Measurements from ENCODE around the gene RARRES2.
"Not testable (repeated sequence)": the region's sequence is repeated elsewhere in the genome, so short reads cannot be mapped to it uniquely, and the experiment has no call there.

The RARRES2 gene

DNA sequence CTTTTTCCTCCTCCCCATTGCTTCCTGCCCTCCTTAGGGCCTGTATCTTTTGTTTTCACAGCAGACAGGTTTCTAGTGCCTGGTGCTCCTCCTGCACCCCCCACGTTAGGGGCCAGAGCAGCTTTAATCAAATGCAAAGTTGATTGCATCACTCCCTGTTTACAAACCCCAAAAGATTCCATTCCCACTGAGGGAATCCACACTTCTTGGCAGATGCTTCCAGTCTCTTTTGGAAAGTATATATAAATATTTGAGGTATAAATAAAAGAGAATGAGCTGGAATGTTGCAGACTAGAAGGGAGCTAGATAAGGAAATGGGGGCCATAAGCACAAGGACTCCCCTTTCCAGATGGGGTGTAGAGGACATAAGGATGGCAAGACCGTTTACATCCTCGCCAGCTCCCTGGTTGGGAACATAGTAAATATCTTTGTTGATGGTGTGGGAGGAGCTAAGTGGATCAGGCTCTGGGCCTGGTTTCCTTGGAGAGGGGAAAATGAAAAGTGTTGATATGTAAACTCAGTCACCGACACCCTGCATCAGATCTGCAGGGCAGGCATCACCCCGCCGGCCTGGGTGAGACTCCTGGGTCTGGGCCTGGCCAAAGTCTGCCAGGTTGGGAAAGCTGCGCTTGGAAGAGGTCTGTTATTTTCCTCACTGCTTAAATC, 6.2 kb downstream of the RARRES2 start:
- no peak for DNase-seq

DNA sequence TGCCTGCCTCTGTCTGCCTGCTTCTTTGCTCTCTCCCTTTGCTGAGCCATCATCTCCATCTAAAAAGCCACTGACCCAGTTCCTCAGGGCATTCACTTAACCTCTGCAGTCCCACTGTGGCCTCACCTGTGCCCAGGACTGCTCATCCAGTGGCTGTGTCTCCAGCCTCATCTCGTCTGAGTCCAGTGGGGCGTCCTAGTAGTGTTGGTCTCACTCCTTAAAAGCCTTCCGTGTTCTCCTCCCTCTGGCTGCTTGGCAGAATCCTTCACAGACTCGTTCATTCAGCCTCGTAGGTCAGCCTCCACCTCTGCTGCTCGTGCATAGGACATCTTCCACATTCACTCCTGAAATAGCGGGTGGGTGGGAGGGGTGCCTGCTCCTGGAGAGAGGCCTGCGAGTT, 7.3 kb downstream of the RARRES2 start:
- no peak for DNase-seq

- no peak for DNase-seq
Measured at GRCh38 chr7:150333659-150334058, 7.8 kb downstream of the RARRES2 start.

- no peak for DNase-seq
Measured at GRCh38 chr7:150332852-150333635, 8.4 kb downstream of the RARRES2 start.

- DNase-seq: no peak
Measured at GRCh38 chr7:150330211-150330885, 11.1 kb downstream of the RARRES2 start.

GRCh38 chr7:150329331-150330120, 11.9 kb downstream of the RARRES2 start:
- DNase-seq: no peak

DNA sequence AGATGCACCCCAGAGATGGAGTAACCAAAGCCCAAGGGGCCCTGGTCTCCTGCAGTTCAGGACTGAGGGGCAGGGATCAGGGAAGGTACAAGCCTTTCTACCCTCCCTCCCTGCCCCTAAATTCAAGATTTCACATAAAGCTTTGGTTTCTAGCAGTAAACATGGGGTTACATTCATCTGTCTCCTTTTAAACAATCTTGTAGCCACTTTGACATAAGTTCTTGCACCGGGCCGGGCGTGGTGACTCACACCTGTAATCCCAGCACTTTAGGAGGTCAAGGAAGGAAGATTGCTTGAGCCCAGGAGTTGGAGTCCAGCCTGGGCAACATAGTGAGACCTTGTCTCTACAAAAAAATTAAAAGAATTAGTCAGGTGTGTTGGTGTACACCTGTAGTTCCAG, 14.1 kb downstream of the RARRES2 start:
- DNase-seq: no peak

DNA sequence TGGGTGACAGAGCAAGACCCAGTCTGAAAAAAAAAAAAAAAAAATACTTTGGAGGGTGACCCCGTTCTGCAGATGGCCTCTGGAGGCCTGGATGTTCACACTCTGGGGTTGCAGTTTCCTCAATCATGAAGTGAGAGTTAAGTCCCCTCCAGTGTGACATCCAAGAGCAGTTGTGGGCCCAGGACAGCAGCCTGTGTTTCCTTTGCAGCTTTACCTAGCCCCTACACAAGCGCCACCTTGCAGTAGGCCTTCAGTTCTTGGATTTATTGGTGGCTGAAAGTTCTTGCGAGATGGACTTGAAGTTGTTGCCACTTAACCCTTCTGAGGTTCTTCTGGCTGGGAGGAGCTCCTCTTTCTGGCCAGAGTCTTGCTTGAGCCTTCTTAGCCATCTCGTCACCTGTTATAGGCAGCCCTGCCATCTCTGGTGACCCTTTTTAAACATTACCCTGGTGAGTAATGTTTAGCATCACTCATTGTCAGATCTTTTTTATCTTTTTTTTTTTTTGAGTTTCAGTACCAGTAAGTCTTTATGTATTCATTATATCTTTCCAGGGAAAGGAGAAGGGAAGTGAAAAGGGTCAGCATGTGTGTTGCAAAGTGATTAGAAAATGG, 14.7 kb downstream of the RARRES2 start:
- DNase-seq: no peak

- DNase-seq: no peak
Measured at GRCh38 chr7:150325901-150326300, 15.5 kb downstream of the RARRES2 start.

GRCh38 chr7:150325110-150325611, 16.3 kb downstream of the RARRES2 start:
- DNase-seq: no peak

DNA sequence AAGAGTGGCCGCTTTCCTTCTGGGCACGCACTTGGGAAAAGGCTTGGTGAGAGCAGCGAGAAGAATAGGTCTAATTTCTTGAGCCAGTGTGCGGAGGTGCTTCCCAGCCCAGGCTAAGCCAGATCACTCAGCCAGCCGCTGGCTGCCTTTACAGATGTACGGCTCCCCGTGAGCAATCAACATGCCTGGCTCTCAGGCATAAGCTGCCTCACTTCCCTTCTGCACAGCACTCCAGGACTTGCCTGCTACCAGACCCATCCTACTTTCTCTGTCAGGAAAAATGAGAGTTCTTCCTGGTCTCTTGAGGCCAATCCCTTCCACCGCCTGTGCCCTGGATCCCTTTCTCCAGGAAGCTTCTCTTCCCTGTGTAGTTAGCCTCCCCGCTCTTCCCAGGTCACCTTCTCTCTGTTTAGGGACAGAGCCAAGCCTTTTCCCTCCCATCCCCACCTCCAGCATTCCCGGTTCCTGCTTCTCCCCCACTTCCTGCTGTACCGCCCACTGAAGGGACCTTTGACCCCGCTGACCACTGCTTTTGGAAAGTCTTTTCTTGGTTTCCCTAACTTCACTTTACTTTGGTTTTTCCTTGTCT, 17.0 kb downstream of the RARRES2 start:
- peak; percentile 15 for DNase-seq

GRCh38 chr7:150323682-150324372, 17.6 kb downstream of the RARRES2 start:
- DNase-seq: peak; percentile 56

DNA sequence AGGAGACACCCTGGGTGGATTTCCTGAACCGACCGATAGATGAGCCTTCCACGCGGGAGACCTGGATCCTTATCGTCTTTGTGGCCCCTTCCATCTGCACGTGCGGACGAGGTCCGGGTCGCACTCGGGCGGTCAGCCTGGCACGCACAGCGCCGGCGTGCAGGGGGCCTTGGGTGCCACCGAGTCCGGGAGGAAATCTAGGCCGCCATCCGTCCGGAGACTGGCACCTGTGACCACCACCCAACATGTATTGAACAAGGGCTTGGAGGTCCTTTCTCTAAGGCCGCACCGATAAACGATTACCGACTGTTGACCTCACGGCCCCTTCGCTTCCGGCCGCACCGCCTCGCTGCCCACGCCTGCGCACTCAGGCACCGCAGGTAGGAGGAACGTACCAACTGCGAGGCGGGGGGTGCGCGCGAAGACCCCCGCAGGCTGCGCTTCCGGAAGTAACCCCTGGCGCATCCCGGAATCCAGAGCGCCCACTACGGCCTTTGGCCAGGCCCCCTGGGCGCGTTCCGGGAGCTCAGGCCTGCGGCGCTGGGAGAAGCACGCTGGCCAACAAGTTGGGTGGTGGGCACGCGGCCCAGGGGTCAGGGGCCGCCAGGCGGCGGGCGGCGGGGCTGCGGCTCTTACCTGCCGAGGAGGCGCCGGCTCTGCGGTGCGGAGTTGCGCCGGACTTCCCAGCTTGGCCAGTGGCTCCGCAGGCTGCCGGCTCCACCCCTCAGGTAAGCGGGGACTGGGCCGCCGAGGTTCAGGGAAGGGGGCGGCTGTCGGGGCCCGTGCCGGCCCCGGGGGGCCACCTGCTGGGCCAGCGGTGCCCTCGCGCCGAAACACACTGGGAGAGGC, 18.4 kb downstream of the RARRES2 start, which contains the start of the genes ACTR3C and LRRC61:
Gene ACTR3C, minus strand, starts transcription at position 713 of the 849 bp plus-strand sequence. CDS start 28,249 bp downstream, outside the sequence.
Gene LRRC61, plus strand, starts transcription at position 523 of the 849 bp plus-strand sequence. CDS start 13,507 bp downstream, outside the sequence.
- peak; percentile 56 for DNase-seq

DNA sequence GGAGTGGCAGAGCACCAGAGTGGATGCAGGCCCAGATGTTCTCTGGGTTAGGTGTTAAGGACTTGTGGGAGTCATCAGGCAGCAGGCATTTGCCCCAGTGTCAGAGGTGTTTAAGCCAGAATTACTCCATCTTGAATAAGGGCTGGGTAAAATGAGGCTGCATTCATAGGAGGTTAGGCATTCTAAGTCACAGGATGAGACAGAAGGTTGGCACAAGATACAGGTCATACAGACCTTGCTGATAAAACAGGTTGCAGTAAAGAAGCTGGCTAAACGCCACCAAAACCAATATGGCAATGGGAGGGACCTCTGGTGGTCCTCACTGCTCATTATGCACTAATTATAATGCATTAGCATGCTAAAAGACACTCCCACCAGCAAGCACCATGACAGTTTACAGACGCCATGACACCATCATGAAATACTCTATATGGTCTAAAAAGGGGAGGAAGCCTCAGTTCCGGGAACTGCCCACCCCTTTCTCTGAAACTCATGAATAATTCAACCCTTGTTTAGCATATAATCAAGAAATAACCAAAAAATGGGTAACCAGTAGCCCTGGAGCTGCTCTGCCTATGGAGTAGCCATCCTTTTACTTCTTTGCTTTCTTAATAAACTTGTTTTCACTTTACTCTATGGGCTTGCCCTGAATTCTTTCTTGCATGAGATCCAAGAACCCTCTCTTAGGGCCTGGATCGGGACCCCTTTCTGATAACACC, 19.2 kb downstream of the RARRES2 start:
- peak; percentile 54 for DNase-seq

GRCh38 chr7:150321788-150322113, 19.7 kb downstream of the RARRES2 start:
- DNase-seq: no peak

- DNase-seq: no peak
Measured at GRCh38 chr7:150317748-150318444, 23.5 kb downstream of the RARRES2 start.

DNA sequence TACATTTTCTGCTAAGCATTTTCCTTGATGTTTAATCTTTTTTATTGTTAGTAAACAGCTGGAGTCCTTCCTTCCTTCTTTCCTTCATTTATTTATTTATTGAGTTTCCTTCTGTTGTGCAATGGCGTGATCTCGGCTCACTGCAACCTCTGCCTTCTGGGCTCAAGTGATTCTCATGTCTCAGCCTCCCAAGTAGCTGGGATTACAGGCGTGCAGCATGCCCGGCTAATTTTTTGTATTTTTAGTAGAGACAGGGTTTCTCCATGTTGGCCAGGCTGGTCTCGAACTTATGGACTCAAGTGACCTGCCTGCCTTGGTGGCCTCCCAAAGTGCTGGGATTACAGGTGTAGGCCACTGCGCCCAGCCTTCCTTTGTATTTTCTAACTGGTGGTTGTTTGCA, 24.4 kb downstream of the RARRES2 start:
- DNase-seq: not testable (repeated sequence)

GRCh38 chr7:150314639-150315239, 26.7 kb downstream of the RARRES2 start:
- DNase-seq: no peak

All from NCI-H2029 (cell line).